AG20443 (cell line): ENCODE data around the gene MGMT.

ENCODE experiments used
- DNase-seq: peaks from one replicate; pipeline ENCODE4 v3.0.0; 2012; ENCODE audit warnings: low spot score, mixed read lengths

The MGMT gene

DNA sequence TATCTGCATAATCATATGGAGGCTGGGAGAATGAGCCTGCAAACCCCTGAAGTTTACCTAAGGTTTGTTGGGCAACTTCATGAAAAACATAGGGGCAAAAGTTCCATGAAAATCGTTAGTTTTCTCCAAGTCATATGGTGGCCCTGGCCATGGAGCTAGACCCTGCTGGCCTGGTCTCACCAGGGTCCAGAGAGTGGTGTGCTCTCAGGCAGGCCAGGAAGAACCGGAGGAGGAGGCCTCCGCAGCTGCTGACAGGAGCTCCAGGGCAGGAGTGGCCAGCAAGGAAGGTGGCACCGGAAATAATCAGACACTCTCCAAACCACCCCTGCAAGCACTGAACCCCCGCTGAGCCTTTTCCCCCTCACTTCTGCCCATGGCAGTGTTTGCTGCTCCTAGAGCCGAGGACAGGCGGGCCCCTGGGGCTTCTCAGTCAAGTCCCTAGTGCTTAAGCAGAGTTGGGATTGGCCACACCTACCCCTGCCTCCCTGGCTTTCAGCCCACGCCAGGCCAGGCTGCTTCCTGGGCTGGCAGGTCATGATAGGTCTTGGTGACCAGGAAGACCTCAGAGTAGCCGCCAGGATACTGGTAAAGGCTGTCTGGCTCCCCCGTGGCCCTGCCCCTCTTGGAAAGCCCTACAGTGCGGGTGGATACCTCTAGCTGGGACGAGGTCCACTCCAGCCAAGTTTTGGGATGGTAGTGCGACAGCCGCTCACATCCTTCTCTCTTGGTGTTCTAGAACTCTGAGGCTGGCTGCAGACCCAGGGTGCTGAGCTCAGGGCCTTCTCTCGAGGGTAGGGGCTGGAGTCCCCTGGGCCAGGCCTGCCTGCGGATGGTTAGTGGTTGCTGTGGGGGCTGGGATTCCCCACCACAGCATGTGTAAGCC, 242.8 kb downstream of the MGMT start:
- DNase-seq, result no peak

GRCh38 chr10:129710510-129710847, 243.4 kb downstream of the MGMT start:
- DNase-seq, result no peak

GRCh38 chr10:129711291-129711690, 244.2 kb downstream of the MGMT start:
- no peak for DNase-seq

GRCh38 chr10:129712000-129712399, 245.0 kb downstream of the MGMT start:
- no peak for DNase-seq

DNA sequence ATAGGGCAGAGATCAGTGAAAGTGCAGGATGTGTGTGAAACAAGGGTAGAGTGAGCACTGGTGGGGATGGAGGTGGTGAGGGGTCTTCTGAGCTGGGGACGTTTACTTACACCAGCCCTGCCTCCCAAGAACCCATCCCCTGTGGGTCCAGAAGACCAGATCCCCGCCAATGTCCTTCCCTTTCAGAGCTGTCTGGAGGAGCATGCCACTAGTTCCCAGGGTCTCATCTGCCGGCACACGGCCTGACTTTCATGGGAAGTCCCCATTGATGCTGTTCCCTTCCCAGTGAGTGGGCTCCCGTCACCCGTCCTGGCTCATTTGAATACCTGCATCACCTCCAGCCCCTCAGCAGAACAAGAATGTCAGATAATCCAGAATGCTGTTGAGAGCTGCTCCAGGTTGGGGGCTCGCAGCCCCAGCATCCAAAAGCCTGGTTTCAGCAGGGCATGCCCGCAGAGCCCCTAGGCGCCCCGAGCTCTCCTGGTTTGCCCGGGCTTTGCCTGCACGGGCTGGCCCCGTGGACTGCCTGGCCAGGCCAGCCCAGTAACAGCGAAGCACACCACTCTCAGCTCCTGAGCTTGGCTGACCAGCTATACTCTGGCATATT, 246.7 kb downstream of the MGMT start:
- no peak for DNase-seq

- DNase-seq, result no peak
These were observed 248.8 kb downstream of the MGMT start for GRCh38 chr10:129715805-129716204.

DNA sequence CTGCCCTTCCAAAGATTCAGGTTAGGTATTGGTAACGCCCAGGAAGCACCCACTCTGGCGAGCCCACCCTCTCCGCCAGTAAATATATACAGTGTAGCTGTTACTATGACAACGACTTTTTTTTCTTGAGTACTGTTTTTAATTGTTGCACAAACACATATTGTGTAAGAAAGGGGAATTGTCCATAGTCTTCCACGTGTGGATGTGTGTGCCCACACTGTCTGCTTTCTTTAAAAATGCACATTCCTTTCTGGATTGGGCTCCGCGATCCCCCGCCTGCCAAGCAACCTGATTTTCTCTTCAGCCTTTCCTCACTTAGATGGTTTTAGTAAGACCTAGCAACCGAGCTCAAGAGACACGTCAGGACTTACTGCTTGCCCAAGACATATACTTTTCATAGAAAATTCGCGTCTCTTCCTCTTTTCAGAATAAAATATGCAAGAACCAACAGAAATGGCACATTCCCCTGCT, 249.2 kb downstream of the MGMT start:
- no peak for DNase-seq

DNA sequence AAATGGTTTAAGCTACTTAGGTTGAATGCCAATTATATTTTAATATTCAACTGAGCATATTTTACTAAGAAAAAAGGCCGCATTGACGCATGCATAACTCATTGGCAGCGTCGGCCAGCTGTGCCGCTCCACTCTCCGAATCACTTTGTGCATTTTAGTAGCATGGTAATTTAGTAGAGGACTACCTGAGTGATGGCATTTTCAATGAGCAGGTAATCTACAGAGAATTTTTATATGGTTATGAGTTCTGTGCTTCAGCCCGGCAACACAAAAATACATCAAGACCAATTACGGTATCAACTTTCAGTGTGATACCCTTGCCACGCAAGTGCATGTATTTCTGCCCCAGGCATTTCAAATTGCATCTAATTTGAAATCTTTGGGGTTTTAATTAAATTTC, 249.8 kb downstream of the MGMT start:
- DNase-seq, result no peak

DNA sequence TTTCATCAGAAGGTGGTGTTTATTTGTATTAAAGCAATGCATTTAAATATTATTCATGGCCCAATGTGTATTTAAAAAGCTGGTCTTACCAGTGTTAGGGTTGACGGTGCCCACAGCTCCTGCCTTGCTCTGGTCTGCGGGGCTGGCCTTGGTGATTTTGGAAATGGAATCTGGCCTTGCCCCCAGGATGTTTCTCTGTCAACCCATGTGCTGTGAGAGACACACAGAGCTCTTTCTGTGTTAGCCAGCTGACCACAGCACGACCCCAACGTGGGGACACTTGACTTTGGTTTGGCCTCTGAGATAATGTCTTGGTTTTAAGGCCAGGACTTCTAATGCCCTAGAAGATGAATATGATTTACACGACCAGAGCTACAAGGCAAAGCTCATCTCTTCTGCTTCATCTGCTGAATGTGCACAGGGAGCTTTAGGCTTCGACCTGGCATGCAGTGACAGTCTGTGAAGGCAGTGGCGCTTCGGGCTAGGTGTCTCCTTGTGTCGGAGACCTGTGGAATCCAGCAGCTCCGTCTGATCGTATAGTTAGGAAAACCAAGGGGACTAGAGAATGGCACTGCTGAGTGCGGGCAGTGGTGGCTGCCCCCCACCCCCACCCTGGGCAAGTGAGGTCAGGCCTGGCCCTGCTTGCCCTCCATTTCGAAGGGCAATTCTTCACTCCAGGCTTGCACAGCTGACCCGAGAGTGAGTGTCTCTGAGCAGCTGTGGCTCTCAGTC, 250.9 kb downstream of the MGMT start:
- no peak for DNase-seq

GRCh38 chr10:129718548-129719414, 251.7 kb downstream of the MGMT start:
- no peak for DNase-seq

DNA sequence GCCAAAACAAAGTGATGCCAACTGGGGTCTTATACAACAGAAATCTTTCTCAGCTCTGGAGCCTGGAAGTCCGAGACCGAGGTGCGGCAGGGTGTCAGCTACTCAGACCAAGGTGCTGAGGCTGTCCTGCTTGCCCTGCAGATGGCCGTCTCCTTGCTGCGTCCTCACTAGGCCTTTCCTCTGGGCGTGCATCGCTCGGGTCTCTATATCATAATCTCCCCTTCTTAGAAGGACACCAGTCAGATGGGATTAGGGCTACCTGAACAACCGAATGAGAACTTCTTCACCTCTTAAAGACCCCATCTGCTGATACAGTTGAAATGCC, 252.3 kb downstream of the MGMT start:
- DNase-seq, result no peak

DNA sequence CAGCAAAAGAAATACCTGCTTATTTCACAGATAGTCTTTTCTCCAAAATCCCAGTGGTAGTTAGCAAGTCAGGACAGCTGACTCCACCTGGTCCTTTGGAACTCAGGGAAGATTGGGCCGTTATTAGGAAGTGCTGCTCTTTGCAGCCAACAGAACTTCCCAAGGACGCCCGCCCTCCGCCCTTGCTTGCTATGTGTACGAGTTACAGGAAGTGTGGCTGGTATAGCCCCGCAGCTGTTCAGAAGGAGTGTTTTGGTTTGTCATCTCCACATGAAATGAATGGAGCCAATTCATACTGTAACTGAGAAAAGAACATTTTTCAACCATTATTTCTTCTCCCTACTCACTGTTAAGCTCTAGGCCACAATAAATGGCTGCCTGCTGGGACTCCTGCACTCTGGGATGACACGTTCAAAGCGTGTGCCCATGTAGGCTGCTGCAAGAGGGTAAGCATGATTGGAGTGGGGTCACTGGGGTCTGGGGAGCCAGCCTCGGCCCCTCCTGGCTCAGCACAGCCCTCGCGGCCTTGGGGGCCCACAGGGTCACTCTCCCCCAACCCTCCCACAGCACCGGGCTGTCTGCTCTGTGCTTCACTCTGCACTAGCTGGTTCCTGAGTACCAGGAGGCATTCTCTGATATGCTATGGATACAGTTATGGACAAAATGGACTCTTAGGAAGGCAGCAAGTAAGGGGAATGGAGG, 253.0 kb downstream of the MGMT start:
- DNase-seq, result no peak

DNA sequence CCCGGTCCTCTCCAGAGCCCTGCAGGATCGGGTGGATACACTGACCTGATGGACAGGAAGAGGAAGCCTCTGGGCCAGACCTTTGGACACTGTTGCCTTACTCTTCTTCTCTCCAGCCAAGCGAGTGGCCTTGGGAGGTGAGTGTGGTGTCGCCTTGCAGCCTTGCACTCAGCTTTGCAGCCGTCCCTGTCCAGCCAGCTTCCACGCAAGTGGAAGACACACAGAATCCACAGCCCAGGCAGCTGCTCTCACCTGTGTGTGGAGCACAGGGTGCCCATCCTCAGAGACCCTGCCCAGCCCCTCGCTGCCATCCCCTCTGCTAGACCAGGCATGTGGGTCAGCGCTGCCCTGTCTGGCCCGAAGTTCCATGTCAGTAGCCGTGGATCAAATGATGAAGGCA, 258.0 kb downstream of the MGMT start:
- DNase-seq, result no peak

- no peak for DNase-seq
These were observed 258.4 kb downstream of the MGMT start for GRCh38 chr10:129725482-129725881.

- no peak for DNase-seq
These were observed 259.0 kb downstream of the MGMT start for GRCh38 chr10:129725890-129726631.

DNA sequence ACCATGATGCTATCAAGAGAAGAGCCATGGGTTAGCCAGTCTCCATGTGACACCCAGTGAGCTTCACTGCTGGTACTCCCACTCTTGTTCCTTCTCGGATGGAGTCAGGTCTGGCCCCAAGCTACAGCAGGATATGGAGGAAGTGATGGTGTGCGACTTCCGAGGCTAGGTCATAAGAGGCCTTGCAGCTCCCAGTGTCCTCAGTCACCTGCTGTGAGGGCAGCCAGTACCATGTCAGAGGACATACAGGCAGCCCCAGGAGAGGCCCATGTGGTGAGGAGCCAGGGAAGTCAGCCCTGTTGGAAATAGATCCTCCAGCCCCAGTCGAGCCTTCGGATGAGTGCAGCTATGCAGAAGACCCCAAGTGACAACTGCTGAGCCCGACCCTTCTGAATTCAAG, 260.0 kb downstream of the MGMT start:
- peak; percentile 2 for DNase-seq

GRCh38 chr10:129727495-129727894, 260.5 kb downstream of the MGMT start:
- peak; percentile 2 for DNase-seq

- DNase-seq, result no peak
These were observed 261.3 kb downstream of the MGMT start for GRCh38 chr10:129728246-129728820.

GRCh38 chr10:129728905-129729795, 262.1 kb downstream of the MGMT start:
- no peak for DNase-seq
